Measurements from ENCODE around the gene VWA5A. TPM values are rescaled to one million over a fixed set of nuclear protein-coding genes. Genes with fewer than 3 reads are reported as not detected.

VWA5A gene
- total and polyA plus RNA-seq, 9 of the 15 experiments (the other 6 are each of a cell fraction or from before 2014, with no cell fraction given), result 4.6 to 19.7 (median 6.9) TPM

GRCh38 chr11:124075841-124076651, 39.2 kb upstream of the VWA5A start:
- FAIRE-seq (no peak), ATAC-seq (no peak), DNase-seq (ENCODE audit: extremely low read depth in 1 of 4, low spot score in 3 of 4) (no peak)
- no peak overlapping the region for H2AFZ ChIP-seq (ENCODE audit: low read depth, low read length)
- no peaks in the 10 kb centered on the region for H3K9me3 ChIP-seq (replicated peaks; ENCODE audit: control insufficient read depth, insufficient read depth, low read depth, low read length)
- WGBS (ENCODE audit: insufficient coverage, low coverage, missing lambda C conversion rate), result 89% methylated on average over 23 of the region's 36 CpGs
- no peaks in the 10 kb centered on the region for H3K27me3 ChIP-seq (ENCODE audit: control insufficient read depth in 2 of 2, insufficient read depth in 2 of 2, low read length in 2 of 2)
- intact Hi-C loops (cut with micrococcal nuclease) (no loop called here), in situ Hi-C loops (cut with MboI) (loop anchor here (10.0 kb wide), 1 partner anchor 329 kb away; no protein-coding TSS in a partner anchor)
- TF ChIP-seq, protein P1, sequence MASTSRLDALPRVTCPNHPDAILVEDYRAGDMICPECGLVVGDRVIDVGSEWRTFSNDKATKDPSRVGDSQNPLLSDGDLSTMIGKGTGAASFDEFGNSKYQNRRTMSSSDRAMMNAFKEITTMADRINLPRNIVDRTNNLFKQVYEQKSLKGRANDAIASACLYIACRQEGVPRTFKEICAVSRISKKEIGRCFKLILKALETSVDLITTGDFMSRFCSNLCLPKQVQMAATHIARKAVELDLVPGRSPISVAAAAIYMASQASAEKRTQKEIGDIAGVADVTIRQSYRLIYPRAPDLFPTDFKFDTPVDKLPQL (IDR thresholded peaks at IDR 0.05; ENCODE audit: extremely low read depth, insufficient read length), result no peak
- TF ChIP-seq ZBTB17 (CRISPR knock-in tag; IDR thresholded peaks at IDR 0.05), result no peak
- no peaks in the 10 kb centered on the region for H3K79me2 ChIP-seq (ENCODE audit: control insufficient read depth, insufficient read depth, low read length)
- H3K27ac ChIP-seq (ENCODE audit: extremely low read depth, low read depth, low read length), result no peak overlapping the region
- no peaks in the 10 kb centered on the region for H3K9me1 ChIP-seq (ENCODE audit: control insufficient read depth, insufficient read depth, low read length)
- ChIA-PET CTCF (ENCODE audit: low intra/inter-chr PET ratio) (no interaction called here), POLR2A (interaction anchor here (1.9 kb wide), 1 partner anchor 96 kb away, joined by 6 read pairs; no protein-coding TSS in a partner anchor)
- no peak overlapping the region for H3K9ac ChIP-seq (ENCODE audit: insufficient read depth in 1 of 2, low read depth in 2 of 2, low read length in 2 of 2)
- BruUV-seq (replicated peaks), result no TSS peak
- no peak overlapping the region for H3K4me2 ChIP-seq (ENCODE audit: insufficient read depth, low read length)
- H4K20me1 ChIP-seq (replicated peaks; ENCODE audit: control insufficient read depth, insufficient read depth, low read length), result no peaks in the 10 kb centered on the region
- no peaks in the 10 kb centered on the region for H3K36me3 ChIP-seq (ENCODE audit: control insufficient read depth, insufficient read depth, low read length)
- H3K4me1 ChIP-seq (replicated peaks in 1 of 2; ENCODE audit: control insufficient read depth in 2 of 2, insufficient read depth in 2 of 2, low read length in 2 of 2), result peaks cover 25 to 26% of the 10 kb centered on the region in 2 experiments; a peak in 4 of 5 replicates
- no peak overlapping the region for H3K4me3 ChIP-seq

GRCh38 chr11:124077266-124077665, 38.0 kb upstream of the VWA5A start:
- Histone ChIP-seq H3K4me2 (ENCODE audit: insufficient read depth, low read length) (no peak overlapping the region), H2AFZ (ENCODE audit: low read depth, low read length) (no peak overlapping the region), H3K4me1 (replicated peaks in 1 of 2; ENCODE audit: control insufficient read depth in 2 of 2, insufficient read depth in 2 of 2, low read length in 2 of 2) (peaks cover 25 to 26% of the 10 kb centered on the region in 2 experiments; a peak in 4 of 5 replicates), H3K27me3 (ENCODE audit: control insufficient read depth in 2 of 2, insufficient read depth in 2 of 2, low read length in 2 of 2) (no peaks in the 10 kb centered on the region), H3K9me3 (replicated peaks; ENCODE audit: control insufficient read depth, insufficient read depth, low read depth, low read length) (no peaks in the 10 kb centered on the region), H3K36me3 (ENCODE audit: control insufficient read depth, insufficient read depth, low read length) (no peaks in the 10 kb centered on the region), H4K20me1 (replicated peaks; ENCODE audit: control insufficient read depth, insufficient read depth, low read length) (no peaks in the 10 kb centered on the region), H3K4me3 (no peak overlapping the region), H3K9ac (ENCODE audit: insufficient read depth in 1 of 2, low read depth in 2 of 2, low read length in 2 of 2) (no peak overlapping the region), H3K27ac (ENCODE audit: extremely low read depth, low read depth, low read length) (no peak overlapping the region), H3K9me1 (ENCODE audit: control insufficient read depth, insufficient read depth, low read length) (no peaks in the 10 kb centered on the region), H3K79me2 (ENCODE audit: control insufficient read depth, insufficient read depth, low read length) (no peaks in the 10 kb centered on the region)
- no peak for ATAC-seq
- WGBS (ENCODE audit: insufficient coverage, low coverage, missing lambda C conversion rate), result no CpG with 5 or more reads among the region's 1 CpG
- TF ChIP-seq HNRNPL (IDR thresholded peaks at IDR 0.05; ENCODE audit: low read depth, low read length), result no peak
- peak; percentile 92 for TF ChIP-seq ZNF512 (tag; IDR thresholded peaks at IDR 0.05)
- DNase-seq (ENCODE audit: extremely low read depth in 1 of 4, low spot score in 3 of 4), result no peak
- in situ Hi-C loops (cut with MboI), result loop anchor here (10.0 kb wide), 1 partner anchor 328 kb away; no protein-coding TSS in a partner anchor
- POLR2A ChIA-PET, result interaction anchor here (1.8 kb wide), 1 partner anchor 23 kb away, joined by 4 read pairs; no protein-coding TSS in a partner anchor
- intact Hi-C loops (cut with micrococcal nuclease), result no loop called here
- FAIRE-seq, result no peak
- no TSS peak for BruUV-seq (replicated peaks)
- CTCF ChIA-PET (ENCODE audit: low intra/inter-chr PET ratio), result no interaction called here

All from K562 (cell line).